ENCODE data around the gene PLCB1.
"Not testable (repeated sequence)": the region's sequence is repeated elsewhere in the genome, so short reads cannot be mapped to it uniquely, and the experiment has no call there.

The PLCB1 gene

GRCh38 chr20:8376940-8377339 lies 244.9 kb downstream of the PLCB1 start:
- Histone ChIP-seq H3K79me1 (ENCODE audit: low read length) (no peaks in the 10 kb centered on the region), H3K14ac (ENCODE audit: low read length) (no peak overlapping the region), H3K4me2 (ENCODE audit: low read length) (no peak overlapping the region), H2BK120ac (ENCODE audit: insufficient read depth, low read length, poor library complexity) (no peak overlapping the region), H3K79me2 (ENCODE audit: control insufficient read depth, insufficient read depth, low read length, poor library complexity) (no peaks in the 10 kb centered on the region), H4K12ac (ENCODE audit: low read depth, low read length) (no peak overlapping the region), H3K18ac (ENCODE audit: low read length) (no peak overlapping the region), H3K4ac (ENCODE audit: low read depth, low read length) (no peak overlapping the region), H4K91ac (ENCODE audit: low read depth, low read length) (no peak overlapping the region), H2AK5ac (ENCODE audit: low read length) (no peak overlapping the region), H3K4me1 (ENCODE audit: control insufficient read depth in 1 of 2, insufficient read depth in 2 of 2, low read length in 2 of 2) (no peaks in the 10 kb centered on the region), H3K9me3 (ENCODE audit: insufficient read depth, low read depth, low read length) (no peaks in the 10 kb centered on the region), H3K27me3 (ENCODE audit: insufficient read depth, low read length) (no peaks in the 10 kb centered on the region), H3K27ac (ENCODE audit: low read depth, low read length) (no peak overlapping the region), H3K9ac (ENCODE audit: low read length) (no peak overlapping the region), H3K36me3 (ENCODE audit: control insufficient read depth in 1 of 2, insufficient read depth in 2 of 2, low read length in 2 of 2) (no peaks in the 10 kb centered on the region), H2AFZ (ENCODE audit: insufficient read depth, low read length, poor library complexity) (no peak overlapping the region), H3K23ac (ENCODE audit: low read length) (no peak overlapping the region), H2BK5ac (ENCODE audit: low read depth, low read length, poor library complexity) (no peak overlapping the region), H3K4me3 (ENCODE audit: low read depth, low read length) (no peak overlapping the region), H4K8ac (ENCODE audit: low read depth, low read length) (no peak overlapping the region), H2BK12ac (ENCODE audit: low read length) (no peak overlapping the region)
- WGBS (ENCODE audit: extremely low coverage, insufficient coverage, insufficient read length): no CpG with 5 or more reads among the region's 3 CpGs
- no peak for DNase-seq

GRCh38 chr20:8379125-8379524 lies 247.1 kb downstream of the PLCB1 start:
- WGBS (ENCODE audit: extremely low coverage, insufficient coverage, insufficient read length): no CpG with 5 or more reads among the region's 1 CpG
- H3K27ac ChIP-seq (ENCODE audit: low read depth, low read length); H3K79me1 ChIP-seq (ENCODE audit: low read length); H4K12ac ChIP-seq (ENCODE audit: low read depth, low read length); H3K79me2 ChIP-seq (ENCODE audit: control insufficient read depth, insufficient read depth, low read length, poor library complexity); H3K18ac ChIP-seq (ENCODE audit: low read length); H3K9ac ChIP-seq (ENCODE audit: low read length); H2BK12ac ChIP-seq (ENCODE audit: low read length); H3K4me1 ChIP-seq (ENCODE audit: control insufficient read depth in 1 of 2, insufficient read depth in 2 of 2, low read length in 2 of 2); H2BK120ac ChIP-seq (ENCODE audit: insufficient read depth, low read length, poor library complexity); H3K4me3 ChIP-seq (ENCODE audit: low read depth, low read length); H3K4ac ChIP-seq (ENCODE audit: low read depth, low read length); H3K14ac ChIP-seq (ENCODE audit: low read length); H2AFZ ChIP-seq (ENCODE audit: insufficient read depth, low read length, poor library complexity); H3K36me3 ChIP-seq (ENCODE audit: control insufficient read depth in 1 of 2, insufficient read depth in 2 of 2, low read length in 2 of 2); H3K4me2 ChIP-seq (ENCODE audit: low read length); H3K9me3 ChIP-seq (ENCODE audit: insufficient read depth, low read depth, low read length); H3K27me3 ChIP-seq (ENCODE audit: insufficient read depth, low read length); H3K23ac ChIP-seq (ENCODE audit: low read length); DNase-seq; H2AK5ac ChIP-seq (ENCODE audit: low read length); H4K8ac ChIP-seq (ENCODE audit: low read depth, low read length); H2BK5ac ChIP-seq (ENCODE audit: low read depth, low read length, poor library complexity); H4K91ac ChIP-seq (ENCODE audit: low read depth, low read length): not testable (repeated sequence)

GRCh38 chr20:8385247-8385646 lies 253.2 kb downstream of the PLCB1 start:
- Histone ChIP-seq H2AK5ac (ENCODE audit: low read length) (no peak overlapping the region), H3K27me3 (ENCODE audit: insufficient read depth, low read length) (no peaks in the 10 kb centered on the region), H3K4me2 (ENCODE audit: low read length) (no peak overlapping the region), H4K12ac (ENCODE audit: low read depth, low read length) (no peak overlapping the region), H4K91ac (ENCODE audit: low read depth, low read length) (no peak overlapping the region), H3K23ac (ENCODE audit: low read length) (no peak overlapping the region), H3K79me2 (ENCODE audit: control insufficient read depth, insufficient read depth, low read length, poor library complexity) (no peaks in the 10 kb centered on the region), H3K4me3 (ENCODE audit: low read depth, low read length) (no peak overlapping the region), H2AFZ (ENCODE audit: insufficient read depth, low read length, poor library complexity) (no peak overlapping the region), H3K27ac (ENCODE audit: low read depth, low read length) (no peak overlapping the region), H3K14ac (ENCODE audit: low read length) (no peak overlapping the region), H4K8ac (ENCODE audit: low read depth, low read length) (no peak overlapping the region), H2BK5ac (ENCODE audit: low read depth, low read length, poor library complexity) (no peak overlapping the region), H2BK12ac (ENCODE audit: low read length) (no peak overlapping the region), H3K79me1 (ENCODE audit: low read length) (no peaks in the 10 kb centered on the region), H3K4ac (ENCODE audit: low read depth, low read length) (no peak overlapping the region), H3K9me3 (ENCODE audit: insufficient read depth, low read depth, low read length) (no peaks in the 10 kb centered on the region), H2BK120ac (ENCODE audit: insufficient read depth, low read length, poor library complexity) (no peak overlapping the region), H3K9ac (ENCODE audit: low read length) (no peak overlapping the region), H3K4me1 (ENCODE audit: control insufficient read depth in 1 of 2, insufficient read depth in 2 of 2, low read length in 2 of 2) (no peaks in the 10 kb centered on the region), H3K18ac (ENCODE audit: low read length) (no peak overlapping the region), H3K36me3 (ENCODE audit: control insufficient read depth in 1 of 2, insufficient read depth in 2 of 2, low read length in 2 of 2) (no peaks in the 10 kb centered on the region)
- no CpG with 5 or more reads among the region's 3 CpGs for WGBS (ENCODE audit: extremely low coverage, insufficient coverage, insufficient read length)
- no peak for DNase-seq

GRCh38 chr20:8386991-8387390 lies 254.9 kb downstream of the PLCB1 start:
- Histone ChIP-seq H3K36me3 (ENCODE audit: control insufficient read depth in 1 of 2, insufficient read depth in 2 of 2, low read length in 2 of 2) (no peaks in the 10 kb centered on the region), H3K23ac (ENCODE audit: low read length) (no peak overlapping the region), H2BK5ac (ENCODE audit: low read depth, low read length, poor library complexity) (no peak overlapping the region), H3K79me1 (ENCODE audit: low read length) (no peaks in the 10 kb centered on the region), H3K9ac (ENCODE audit: low read length) (no peak overlapping the region), H2AFZ (ENCODE audit: insufficient read depth, low read length, poor library complexity) (no peak overlapping the region), H2AK5ac (ENCODE audit: low read length) (no peak overlapping the region), H3K4me3 (ENCODE audit: low read depth, low read length) (no peak overlapping the region), H3K14ac (ENCODE audit: low read length) (no peak overlapping the region), H2BK120ac (ENCODE audit: insufficient read depth, low read length, poor library complexity) (no peak overlapping the region), H2BK12ac (ENCODE audit: low read length) (no peak overlapping the region), H4K12ac (ENCODE audit: low read depth, low read length) (no peak overlapping the region), H3K4me1 (ENCODE audit: control insufficient read depth in 1 of 2, insufficient read depth in 2 of 2, low read length in 2 of 2) (no peaks in the 10 kb centered on the region), H3K9me3 (ENCODE audit: insufficient read depth, low read depth, low read length) (no peaks in the 10 kb centered on the region), H3K27me3 (ENCODE audit: insufficient read depth, low read length) (no peaks in the 10 kb centered on the region), H3K79me2 (ENCODE audit: control insufficient read depth, insufficient read depth, low read length, poor library complexity) (no peaks in the 10 kb centered on the region), H3K4ac (ENCODE audit: low read depth, low read length) (no peak overlapping the region), H3K18ac (ENCODE audit: low read length) (no peak overlapping the region), H4K8ac (ENCODE audit: low read depth, low read length) (no peak overlapping the region), H3K4me2 (ENCODE audit: low read length) (no peak overlapping the region), H4K91ac (ENCODE audit: low read depth, low read length) (no peak overlapping the region), H3K27ac (ENCODE audit: low read depth, low read length) (no peak overlapping the region)
- WGBS (ENCODE audit: extremely low coverage, insufficient coverage, insufficient read length): no CpG with 5 or more reads among the region's 3 CpGs
- no peak for DNase-seq

Data from trophoblast cell (in vitro differentiated cells and primary cell).